Gastroesophageal sphincter (tissue), 3 donors: ENCODE results near the gene CNKSR3.

Experiments used
- EP300 ChIP-seq: sonication (generic); formaldehyde crosslinking; IDR thresholded peaks from one replicate; pipeline ENCODE4 v1.6.1; 2017; ENCODE audit warnings: antibody characterized with exemption, mild to moderate bottlenecking
- POLR2AphosphoS5 ChIP-seq: sonication (generic); formaldehyde crosslinking; IDR thresholded peaks from one replicate; pipeline ENCODE4 v1.6.1; 2017; ENCODE audit warnings: antibody characterized with exemption
- TF ChIP-seq, protein P1 (sequence below), 4 experiments: fragments of 200-600 bp in 2 of 4; fragments of 450-650 bp in 2 of 4; sonication (generic) in 1 of 4; IDR thresholded peaks; one replicate each; pipeline ENCODE4 v1.5.1; 2017 to 2019; ENCODE audit warnings: antibody characterized with exemption in 4 of 4, mild to moderate bottlenecking in 2 of 4, moderate library complexity in 2 of 4

DNA sequence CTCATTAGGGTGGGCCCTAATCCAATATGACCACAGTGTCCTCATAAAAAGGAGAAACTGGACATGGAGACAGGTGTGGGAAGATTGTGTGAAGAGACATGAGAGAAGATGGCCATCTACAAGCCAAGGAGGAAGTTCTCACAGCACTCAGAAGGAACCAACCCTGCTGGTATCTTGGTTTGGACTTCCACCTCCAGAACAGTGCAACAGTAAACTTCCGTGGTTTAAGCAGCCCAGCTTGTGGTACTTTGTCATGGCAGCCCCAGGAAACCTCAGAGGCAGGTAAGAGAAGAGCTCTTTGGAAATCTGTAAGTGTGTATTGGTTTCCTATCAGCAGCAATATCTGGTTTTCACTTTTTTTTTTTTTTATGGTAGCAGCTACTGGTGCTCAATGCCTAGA is 16.5 kb upstream of the CNKSR3 start:
- TF ChIP-seq, protein P1, sequence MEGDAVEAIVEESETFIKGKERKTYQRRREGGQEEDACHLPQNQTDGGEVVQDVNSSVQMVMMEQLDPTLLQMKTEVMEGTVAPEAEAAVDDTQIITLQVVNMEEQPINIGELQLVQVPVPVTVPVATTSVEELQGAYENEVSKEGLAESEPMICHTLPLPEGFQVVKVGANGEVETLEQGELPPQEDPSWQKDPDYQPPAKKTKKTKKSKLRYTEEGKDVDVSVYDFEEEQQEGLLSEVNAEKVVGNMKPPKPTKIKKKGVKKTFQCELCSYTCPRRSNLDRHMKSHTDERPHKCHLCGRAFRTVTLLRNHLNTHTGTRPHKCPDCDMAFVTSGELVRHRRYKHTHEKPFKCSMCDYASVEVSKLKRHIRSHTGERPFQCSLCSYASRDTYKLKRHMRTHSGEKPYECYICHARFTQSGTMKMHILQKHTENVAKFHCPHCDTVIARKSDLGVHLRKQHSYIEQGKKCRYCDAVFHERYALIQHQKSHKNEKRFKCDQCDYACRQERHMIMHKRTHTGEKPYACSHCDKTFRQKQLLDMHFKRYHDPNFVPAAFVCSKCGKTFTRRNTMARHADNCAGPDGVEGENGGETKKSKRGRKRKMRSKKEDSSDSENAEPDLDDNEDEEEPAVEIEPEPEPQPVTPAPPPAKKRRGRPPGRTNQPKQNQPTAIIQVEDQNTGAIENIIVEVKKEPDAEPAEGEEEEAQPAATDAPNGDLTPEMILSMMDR (IDR thresholded peaks at IDR 0.05) = no peak
- TF ChIP-seq POLR2AphosphoS5 (no peak), EP300 (no peak)
